GM20431 (cell line): ENCODE measurements around the gene KIF23.

ENCODE experiments used
- in situ Hi-C: fragments of 300-500 bp; cut with MseI, MboI; formaldehyde crosslinking; loops from one replicate; pipeline ENCODE4 v1.15.0; 2020; ENCODE audit warnings: low sequenced_read_pairs; ENCODE audit not compliant: unreplicated experiment

The KIF23 gene

GRCh38 chr15:69393831-69394491 is 20.2 kb upstream of the KIF23 start:
- in situ Hi-C loops = no loop called here

GRCh38 chr15:69394556-69395282 is 19.4 kb upstream of the KIF23 start:
- in situ Hi-C loops = no loop called here

GRCh38 chr15:69395460-69395859 is 18.7 kb upstream of the KIF23 start:
- in situ Hi-C loops = no loop called here

- in situ Hi-C loops = no loop called here
Measured at GRCh38 chr15:69395991-69396390, 18.2 kb upstream of the KIF23 start.

GRCh38 chr15:69398491-69398891 is 15.7 kb upstream of the KIF23 start:
- in situ Hi-C loops = no loop called here

- in situ Hi-C loops = loop anchor here (10.0 kb wide), 1 partner anchor 336 kb away; no protein-coding TSS in a partner anchor
Measured at GRCh38 chr15:69400850-69401249, 13.3 kb upstream of the KIF23 start.

- in situ Hi-C loops = loop anchor here (10.0 kb wide), 1 partner anchor 338 kb away; no protein-coding TSS in a partner anchor
Measured at GRCh38 chr15:69402816-69403215, 11.3 kb upstream of the KIF23 start.

GRCh38 chr15:69403594-69403993 is 10.6 kb upstream of the KIF23 start:
- in situ Hi-C loops = loop anchor here (10.0 kb wide), 1 partner anchor 339 kb away; no protein-coding TSS in a partner anchor

- in situ Hi-C loops = loop anchor here (10.0 kb wide), 1 partner anchor 340 kb away; no protein-coding TSS in a partner anchor
Measured at GRCh38 chr15:69405110-69405509, 9.0 kb upstream of the KIF23 start.

GRCh38 chr15:69407719-69408400 is 6.3 kb upstream of the KIF23 start:
- in situ Hi-C loops = loop anchor here (10.0 kb wide), 1 partner anchor 343 kb away; no protein-coding TSS in a partner anchor

- in situ Hi-C loops = loop anchor here (10.0 kb wide), 1 partner anchor 344 kb away; no protein-coding TSS in a partner anchor
Measured at GRCh38 chr15:69408841-69409240, 5.3 kb upstream of the KIF23 start.

- in situ Hi-C loops = no loop called here
Measured at GRCh38 chr15:69410248-69410874, 3.8 kb upstream of the KIF23 start.

- in situ Hi-C loops = no loop called here
Measured at GRCh38 chr15:69412274-69412673, 1.9 kb upstream of the KIF23 start.

GRCh38 chr15:69412701-69413100 is 1.4 kb upstream of the KIF23 start:
- in situ Hi-C loops = no loop called here

- in situ Hi-C loops = no loop called here
Measured at GRCh38 chr15:69414701-69415167, 585 bp downstream of the KIF23 start.

- in situ Hi-C loops = no loop called here
Measured at GRCh38 chr15:69415381-69415780, 1.2 kb downstream of the KIF23 start.

GRCh38 chr15:69417581-69417980 is 3.4 kb downstream of the KIF23 start:
- in situ Hi-C loops = no loop called here

GRCh38 chr15:69421498-69421897 is 7.3 kb downstream of the KIF23 start:
- in situ Hi-C loops = no loop called here

- in situ Hi-C loops = no loop called here
Measured at GRCh38 chr15:69422336-69422895, 8.3 kb downstream of the KIF23 start.

- in situ Hi-C loops = no loop called here
Measured at GRCh38 chr15:69424001-69424400, 9.9 kb downstream of the KIF23 start.
